Stimulated activated CD8-positive, alpha-beta memory T cell treated with anti-CD3 and anti-CD28 coated beads, Interleukin-4, amount 100 ng/mL, for 48 hours (primary cell): ENCODE results near the gene SMAP2.
"Not testable (repeated sequence)": the region's sequence is repeated elsewhere in the genome, so short reads cannot be mapped to it uniquely, and the experiment has no call there.

ENCODE experiments used
- DNase-seq: peaks from one replicate; pipeline ENCODE4 v3.0.0-alpha.2; 2020

Gene SMAP2

GRCh38 chr1:40372658-40373322 lies 737 bp upstream of the SMAP2 start:
- DNase-seq: no peak

- DNase-seq: no peak
Observed at GRCh38 chr1:40377512-40377911, 4.0 kb downstream of the SMAP2 start.

- DNase-seq: no peak
Observed at GRCh38 chr1:40379785-40380452, 6.4 kb downstream of the SMAP2 start.

GRCh38 chr1:40380817-40381216 lies 7.3 kb downstream of the SMAP2 start:
- no peak for DNase-seq

- DNase-seq: no peak
Observed at GRCh38 chr1:40381268-40382107, 8.0 kb downstream of the SMAP2 start.

- no peak for DNase-seq
Observed at GRCh38 chr1:40382108-40382460, 8.6 kb downstream of the SMAP2 start.

- no peak for DNase-seq
Observed at GRCh38 chr1:40382601-40383000, 9.1 kb downstream of the SMAP2 start.

GRCh38 chr1:40383095-40383487 lies 9.6 kb downstream of the SMAP2 start:
- DNase-seq: no peak

- no peak for DNase-seq
Observed at GRCh38 chr1:40383488-40384412, 10.2 kb downstream of the SMAP2 start.

- DNase-seq: peak; percentile 24
Observed at GRCh38 chr1:40384413-40384762, 10.9 kb downstream of the SMAP2 start.

- peak; percentile 50 for DNase-seq
Observed at GRCh38 chr1:40384887-40385286, 11.4 kb downstream of the SMAP2 start.

- DNase-seq: peak; percentile 53
Observed at GRCh38 chr1:40385437-40386358, 12.2 kb downstream of the SMAP2 start.

GRCh38 chr1:40386359-40386723 lies 12.8 kb downstream of the SMAP2 start:
- DNase-seq: no peak

GRCh38 chr1:40386796-40387195 lies 13.3 kb downstream of the SMAP2 start:
- DNase-seq: no peak

GRCh38 chr1:40387381-40388306 lies 14.1 kb downstream of the SMAP2 start:
- DNase-seq: not testable (repeated sequence)

- DNase-seq: peak; percentile 48
Observed at GRCh38 chr1:40388456-40389321, 15.2 kb downstream of the SMAP2 start.

GRCh38 chr1:40389322-40389803 lies 15.8 kb downstream of the SMAP2 start:
- peak; percentile 29 for DNase-seq

GRCh38 chr1:40389871-40390560 lies 16.5 kb downstream of the SMAP2 start:
- no peak for DNase-seq

- DNase-seq: no peak
Observed at GRCh38 chr1:40390857-40391256, 17.3 kb downstream of the SMAP2 start.
